Breast epithelium (tissue), 4 donors: ENCODE data around the gene GRIK4. TPM values are rescaled to one million over a fixed set of nuclear protein-coding genes. Genes with fewer than 3 reads are reported as not detected.

Source experiments
- DNase-seq, 2 donors: peaks; one replicate each; pipeline ENCODE4 v3.0.0-alpha.2; 2019; ENCODE audit warnings: low spot score in 2 of 2
- H3K27ac ChIP-seq, 2 donors: fragments of 200-600 bp; sonication (generic) in 1 of 2; one replicate each; pipeline ENCODE4 v1.5.1; 2016 to 2019; ENCODE audit warnings: mild to moderate bottlenecking in 1 of 2
- H3K27me3 ChIP-seq, 2 donors: fragments of 200-600 bp; sonication (generic) in 1 of 2; one replicate each; pipeline versions ENCODE4 v1.5.1 to v1.6.0; 2017 to 2019; ENCODE audit warnings: control low read depth in 1 of 2, mild to moderate bottlenecking in 1 of 2
- H3K36me3 ChIP-seq: fragments of 200-600 bp; one replicate; pipeline ENCODE4 v1.5.1; 2019
- H3K4me1 ChIP-seq, 2 donors: fragments of 200-600 bp; sonication (generic); one replicate each; pipeline ENCODE4 v1.5.1; 2016 to 2019; ENCODE audit warnings: control low read depth in 1 of 2
- H3K4me3 ChIP-seq, 3 donors: fragments of 200-600 bp; sonication (generic); 1 replicate in 2 of 3; 2 replicates in 1 of 3; pipeline ENCODE4 v1.5.1; 2016 to 2019; ENCODE audit warnings: mild to moderate bottlenecking in 3 of 3, moderate library complexity in 2 of 3
- H3K9me3 ChIP-seq, 2 donors: fragments of 200-600 bp; sonication (generic) in 1 of 2; one replicate each; pipeline ENCODE4 v1.5.1; 2016 to 2019; ENCODE audit warnings: control low read depth in 1 of 2
- POLR2A ChIP-seq: fragments of 450-650 bp; IDR thresholded peaks from one replicate; pipeline ENCODE4 v1.6.1; 2016; ENCODE audit warnings: antibody characterized with exemption, mild to moderate bottlenecking, moderate library complexity
- POLR2AphosphoS5 ChIP-seq, 3 donors: sonication (generic); formaldehyde crosslinking; IDR thresholded peaks; one replicate each; pipeline ENCODE4 v1.6.1; 2017; ENCODE audit warnings: antibody characterized with exemption in 3 of 3
- intact Hi-C: fragments of 100-400 bp; cut with DNase I; formaldehyde crosslinking; loops from one replicate; pipeline ENCODE4 v1.15.1; 2023; ENCODE audit warnings: low total_unique reads
- total RNA-seq, 3 donors: library from RNA; depleted of rRNA; stranded (reverse); fragments of >200 nt; gene quantifications; one replicate each; pipeline ENCODE4 v1.1.0, GENCODE V29; 2016
- TF ChIP-seq, protein P1 (sequence below), 3 donors: fragments of 450-650 bp; IDR thresholded peaks; one replicate each; pipeline ENCODE4 v1.5.1; 2016 to 2017; ENCODE audit warnings: antibody characterized with exemption in 3 of 3, mild to moderate bottlenecking in 3 of 3, moderate library complexity in 3 of 3

Gene GRIK4
- total RNA-seq, 3 donors from 2014 or later = 0.29 to 0.66 TPM; not detected in 1

- Histone ChIP-seq H3K36me3 (no peaks in the 10 kb centered on the region), H3K4me3 (no peak overlapping the region), H3K4me1 (peaks cover 0 to 2% of the 10 kb centered on the region in 2 donors), H3K27me3 (peaks cover 0 to 7% of the 10 kb centered on the region in 2 donors), H3K9me3 (no peaks in the 10 kb centered on the region), H3K27ac (no peak overlapping the region)
- TF ChIP-seq POLR2AphosphoS5 (IDR thresholded peaks at IDR 0.05) (no peak), POLR2A (no peak)
- TF ChIP-seq, protein P1, sequence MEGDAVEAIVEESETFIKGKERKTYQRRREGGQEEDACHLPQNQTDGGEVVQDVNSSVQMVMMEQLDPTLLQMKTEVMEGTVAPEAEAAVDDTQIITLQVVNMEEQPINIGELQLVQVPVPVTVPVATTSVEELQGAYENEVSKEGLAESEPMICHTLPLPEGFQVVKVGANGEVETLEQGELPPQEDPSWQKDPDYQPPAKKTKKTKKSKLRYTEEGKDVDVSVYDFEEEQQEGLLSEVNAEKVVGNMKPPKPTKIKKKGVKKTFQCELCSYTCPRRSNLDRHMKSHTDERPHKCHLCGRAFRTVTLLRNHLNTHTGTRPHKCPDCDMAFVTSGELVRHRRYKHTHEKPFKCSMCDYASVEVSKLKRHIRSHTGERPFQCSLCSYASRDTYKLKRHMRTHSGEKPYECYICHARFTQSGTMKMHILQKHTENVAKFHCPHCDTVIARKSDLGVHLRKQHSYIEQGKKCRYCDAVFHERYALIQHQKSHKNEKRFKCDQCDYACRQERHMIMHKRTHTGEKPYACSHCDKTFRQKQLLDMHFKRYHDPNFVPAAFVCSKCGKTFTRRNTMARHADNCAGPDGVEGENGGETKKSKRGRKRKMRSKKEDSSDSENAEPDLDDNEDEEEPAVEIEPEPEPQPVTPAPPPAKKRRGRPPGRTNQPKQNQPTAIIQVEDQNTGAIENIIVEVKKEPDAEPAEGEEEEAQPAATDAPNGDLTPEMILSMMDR (IDR thresholded peaks at IDR 0.05) = no peak
- intact Hi-C loops = no loop called here
- DNase-seq = no peak
Measured at GRCh38 chr11:120811731-120812130, 300.2 kb downstream of the GRIK4 start.

DNA sequence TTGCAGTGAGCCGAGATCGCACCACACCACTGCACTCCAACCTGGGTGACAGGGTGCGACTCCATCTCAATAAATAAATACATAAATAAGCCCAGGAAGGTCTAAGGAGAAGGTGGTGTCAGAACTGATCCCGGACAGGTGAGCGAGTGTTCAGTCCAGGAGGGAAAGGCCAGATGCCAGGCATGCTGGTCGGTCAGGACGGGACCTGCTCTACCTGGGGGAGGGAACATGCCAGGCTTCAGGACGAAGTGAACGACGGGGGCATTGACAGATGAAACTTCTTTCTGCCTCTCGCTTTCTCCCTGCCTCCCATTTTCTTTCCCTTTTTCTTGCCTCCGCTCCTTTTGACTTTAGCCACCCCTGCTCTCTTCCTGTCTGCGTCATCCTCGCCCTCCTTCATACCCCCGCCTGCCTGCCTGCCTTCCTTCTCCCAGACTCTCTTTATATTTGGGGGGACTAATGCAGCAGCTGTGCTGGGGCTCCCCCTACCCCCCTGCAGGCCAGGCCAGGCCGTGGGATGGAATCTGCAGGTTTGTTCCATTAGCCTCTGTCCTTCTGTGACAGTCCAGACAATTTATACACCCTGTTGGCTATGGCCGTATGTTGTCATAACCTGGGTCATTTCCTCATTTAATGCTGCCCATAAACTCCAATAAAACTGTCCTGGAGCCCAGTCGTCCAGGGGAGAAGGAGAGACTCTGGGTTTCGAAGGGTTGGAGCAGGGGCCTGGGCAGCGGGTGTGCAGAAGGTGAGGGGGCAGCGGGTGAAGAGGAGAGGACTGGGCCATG lies 303.2 kb downstream of the GRIK4 start:
- Histone ChIP-seq H3K9me3 (no peaks in the 10 kb centered on the region), H3K4me1 (peaks cover 0 to 11% of the 10 kb centered on the region in 2 donors), H3K27ac (no peak overlapping the region), H3K27me3 (no peaks in the 10 kb centered on the region), H3K4me3 (no peak overlapping the region), H3K36me3 (no peaks in the 10 kb centered on the region)
- no peak for DNase-seq
- intact Hi-C loops = no loop called here
- TF ChIP-seq POLR2A = no peak
- no peak for TF ChIP-seq POLR2AphosphoS5 (IDR thresholded peaks at IDR 0.05)
- TF ChIP-seq, protein P1 (IDR thresholded peaks at IDR 0.05) = no peak

GRCh38 chr11:120815319-120816100 lies 304.0 kb downstream of the GRIK4 start:
- intact Hi-C loops = no loop called here
- H3K4me3 ChIP-seq = no peak overlapping the region
- no peaks in the 10 kb centered on the region for H3K9me3 ChIP-seq
- TF ChIP-seq, protein P1 (IDR thresholded peaks at IDR 0.05) = no peak
- TF ChIP-seq POLR2A (no peak), POLR2AphosphoS5 (IDR thresholded peaks at IDR 0.05) (no peak)
- DNase-seq = no peak
- H3K36me3 ChIP-seq = no peaks in the 10 kb centered on the region
- H3K4me1 ChIP-seq = peaks cover 0 to 11% of the 10 kb centered on the region in 2 donors
- H3K27ac ChIP-seq = no peak overlapping the region
- H3K27me3 ChIP-seq = no peaks in the 10 kb centered on the region

GRCh38 chr11:120816176-120816575 lies 304.6 kb downstream of the GRIK4 start:
- DNase-seq = no peak
- Histone ChIP-seq H3K9me3 (no peaks in the 10 kb centered on the region), H3K36me3 (no peaks in the 10 kb centered on the region), H3K4me3 (no peak overlapping the region), H3K27ac (no peak overlapping the region), H3K4me1 (peaks cover 0 to 11% of the 10 kb centered on the region in 2 donors), H3K27me3 (no peaks in the 10 kb centered on the region)
- no peak for TF ChIP-seq POLR2A
- no peak for TF ChIP-seq POLR2AphosphoS5 (IDR thresholded peaks at IDR 0.05)
- TF ChIP-seq, protein P1 (IDR thresholded peaks at IDR 0.05) = no peak
- intact Hi-C loops = no loop called here

GRCh38 chr11:120816711-120817110 lies 305.2 kb downstream of the GRIK4 start:
- Histone ChIP-seq H3K27ac (no peak overlapping the region), H3K27me3 (peaks cover 0 to 5% of the 10 kb centered on the region in 2 donors), H3K4me3 (no peak overlapping the region), H3K9me3 (no peaks in the 10 kb centered on the region), H3K36me3 (no peaks in the 10 kb centered on the region), H3K4me1 (peaks cover 0 to 11% of the 10 kb centered on the region in 2 donors)
- intact Hi-C loops = no loop called here
- DNase-seq = no peak
- TF ChIP-seq POLR2AphosphoS5 (IDR thresholded peaks at IDR 0.05) = no peak
- TF ChIP-seq POLR2A = no peak
